ENCODE data around the gene C1orf159.

C1orf159 gene

DNA sequence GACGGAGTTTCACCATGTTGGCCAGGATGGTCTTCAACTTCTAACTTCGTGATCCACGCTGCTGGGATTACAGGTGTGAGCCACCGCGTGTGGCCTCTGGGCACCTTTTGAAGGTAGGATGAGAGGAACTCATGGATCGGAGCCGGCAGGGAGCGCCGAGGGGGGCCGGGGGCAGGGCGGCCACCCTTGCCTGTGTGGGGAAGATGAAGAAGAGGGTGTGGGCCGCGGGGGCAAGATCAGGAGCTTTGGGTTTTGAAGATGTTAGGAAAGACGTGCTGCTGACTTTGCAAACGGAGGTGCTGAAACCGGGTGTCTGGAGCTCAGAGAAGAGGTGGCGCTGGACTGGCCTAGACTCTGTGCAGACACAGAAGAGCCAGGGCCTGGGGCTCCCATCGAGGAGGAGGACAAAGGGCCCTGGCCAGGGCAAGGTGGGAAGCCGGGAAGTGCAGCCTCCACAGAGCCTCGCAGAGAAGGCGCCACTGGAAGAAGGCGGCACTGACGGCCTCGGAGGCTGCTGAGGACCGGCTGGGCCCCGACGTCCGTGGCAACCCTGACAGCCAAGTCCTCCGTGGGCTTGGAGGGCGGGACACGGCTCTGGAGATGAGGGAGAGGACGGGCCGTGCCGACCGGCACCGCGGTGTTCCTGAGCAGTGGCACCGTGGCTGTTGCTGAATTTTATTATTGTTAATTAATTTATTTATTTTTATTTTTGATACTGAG lies 55.4 kb downstream of the C1orf159 start:
- H3K36me3 ChIP-seq (ENCODE audit: control insufficient read depth in 2 of 2, insufficient read depth in 1 of 2, low read length in 2 of 2): peaks cover 0 to 4% of the 10 kb centered on the region in 2 experiments; a peak in 1 of 3 replicates
- ChIA-PET CTCF (interaction anchor here (0.5 to 3.6 kb wide), 5 partner anchors 12 to 156 kb away, joined by 3 to 10 read pairs (median 4); no protein-coding TSS in a partner anchor), POLR2A (no interaction called here)
- H3K27ac ChIP-seq (ENCODE audit: extremely low read depth, low read depth, low read length): no peak overlapping the region
- H3K9me3 ChIP-seq (ENCODE audit: control insufficient read depth, insufficient read depth, low read depth, low read length): no peaks in the 10 kb centered on the region
- TF ChIP-seq, protein P1, sequence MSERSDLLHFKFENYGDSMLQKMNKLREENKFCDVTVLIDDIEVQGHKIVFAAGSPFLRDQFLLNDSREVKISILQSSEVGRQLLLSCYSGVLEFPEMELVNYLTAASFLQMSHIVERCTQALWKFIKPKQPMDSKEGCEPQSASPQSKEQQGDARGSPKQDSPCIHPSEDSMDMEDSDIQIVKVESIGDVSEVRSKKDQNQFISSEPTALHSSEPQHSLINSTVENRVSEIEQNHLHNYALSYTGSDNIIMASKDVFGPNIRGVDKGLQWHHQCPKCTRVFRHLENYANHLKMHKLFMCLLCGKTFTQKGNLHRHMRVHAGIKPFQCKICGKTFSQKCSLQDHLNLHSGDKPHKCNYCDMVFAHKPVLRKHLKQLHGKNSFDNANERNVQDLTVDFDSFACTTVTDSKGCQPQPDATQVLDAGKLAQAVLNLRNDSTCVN (tag by site-specific recombination; optimal IDR thresholded peaks at IDR 0.05): no peak
- TF ChIP-seq, protein P2, sequence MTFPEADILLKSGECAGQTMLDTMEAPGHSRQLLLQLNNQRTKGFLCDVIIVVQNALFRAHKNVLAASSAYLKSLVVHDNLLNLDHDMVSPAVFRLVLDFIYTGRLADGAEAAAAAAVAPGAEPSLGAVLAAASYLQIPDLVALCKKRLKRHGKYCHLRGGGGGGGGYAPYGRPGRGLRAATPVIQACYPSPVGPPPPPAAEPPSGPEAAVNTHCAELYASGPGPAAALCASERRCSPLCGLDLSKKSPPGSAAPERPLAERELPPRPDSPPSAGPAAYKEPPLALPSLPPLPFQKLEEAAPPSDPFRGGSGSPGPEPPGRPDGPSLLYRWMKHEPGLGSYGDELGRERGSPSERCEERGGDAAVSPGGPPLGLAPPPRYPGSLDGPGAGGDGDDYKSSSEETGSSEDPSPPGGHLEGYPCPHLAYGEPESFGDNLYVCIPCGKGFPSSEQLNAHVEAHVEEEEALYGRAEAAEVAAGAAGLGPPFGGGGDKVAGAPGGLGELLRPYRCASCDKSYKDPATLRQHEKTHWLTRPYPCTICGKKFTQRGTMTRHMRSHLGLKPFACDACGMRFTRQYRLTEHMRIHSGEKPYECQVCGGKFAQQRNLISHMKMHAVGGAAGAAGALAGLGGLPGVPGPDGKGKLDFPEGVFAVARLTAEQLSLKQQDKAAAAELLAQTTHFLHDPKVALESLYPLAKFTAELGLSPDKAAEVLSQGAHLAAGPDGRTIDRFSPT (tag by site-specific recombination; IDR thresholded peaks at IDR 0.05): 0 out of 2 replicates have a peak, but pooled peaks have one; percentile 1
- no peak for TF ChIP-seq RBAK (tag by site-specific recombination; IDR thresholded peaks at IDR 0.05)
- no peak overlapping the region for H3K4me3 ChIP-seq (ENCODE audit: low read depth, low read length)
- H3K4me1 ChIP-seq (ENCODE audit: control insufficient read depth, insufficient read depth, low read length): 0 out of 2 replicates have a peak, but pooled peaks cover 5% of the 10 kb centered on the region

- peak overlapping the region; percentile 45 for H3K4me3 ChIP-seq (ENCODE audit: low read depth, low read length)
- POLR2A ChIA-PET: interaction anchor here (0.7 to 1.5 kb wide), 6 partner anchors 10 to 90 kb away, joined by 3 to 8 read pairs (median 3); partner anchors contain the start of gene AGRN
- peak; percentile 35; the same call in 1 of the 2 replicates for TF ChIP-seq GLIS1 (tag by site-specific recombination; IDR thresholded peaks at IDR 0.05)
- TF ChIP-seq ZNF561 (tag by site-specific recombination; IDR thresholded peaks at IDR 0.05; ENCODE audit: borderline replicate concordance): peak; percentile 41; the same call in 1 of the 2 replicates
- TF ChIP-seq, protein P3, sequence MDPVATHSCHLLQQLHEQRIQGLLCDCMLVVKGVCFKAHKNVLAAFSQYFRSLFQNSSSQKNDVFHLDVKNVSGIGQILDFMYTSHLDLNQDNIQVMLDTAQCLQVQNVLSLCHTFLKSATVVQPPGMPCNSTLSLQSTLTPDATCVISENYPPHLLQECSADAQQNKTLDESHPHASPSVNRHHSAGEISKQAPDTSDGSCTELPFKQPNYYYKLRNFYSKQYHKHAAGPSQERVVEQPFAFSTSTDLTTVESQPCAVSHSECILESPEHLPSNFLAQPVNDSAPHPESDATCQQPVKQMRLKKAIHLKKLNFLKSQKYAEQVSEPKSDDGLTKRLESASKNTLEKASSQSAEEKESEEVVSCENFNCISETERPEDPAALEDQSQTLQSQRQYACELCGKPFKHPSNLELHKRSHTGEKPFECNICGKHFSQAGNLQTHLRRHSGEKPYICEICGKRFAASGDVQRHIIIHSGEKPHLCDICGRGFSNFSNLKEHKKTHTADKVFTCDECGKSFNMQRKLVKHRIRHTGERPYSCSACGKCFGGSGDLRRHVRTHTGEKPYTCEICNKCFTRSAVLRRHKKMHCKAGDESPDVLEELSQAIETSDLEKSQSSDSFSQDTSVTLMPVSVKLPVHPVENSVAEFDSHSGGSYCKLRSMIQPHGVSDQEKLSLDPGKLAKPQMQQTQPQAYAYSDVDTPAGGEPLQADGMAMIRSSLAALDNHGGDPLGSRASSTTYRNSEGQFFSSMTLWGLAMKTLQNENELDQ (tag by site-specific recombination; IDR thresholded peaks at IDR 0.05; ENCODE audit: low read depth): no peak
- peak; percentile 35; the same call in 1 of the 2 replicates for TF ChIP-seq ZNF394 (tag by site-specific recombination; IDR thresholded peaks at IDR 0.05; ENCODE audit: borderline replicate concordance)
- TF ChIP-seq MYNN (tag by site-specific recombination; IDR thresholded peaks at IDR 0.05; ENCODE audit: borderline replicate concordance): no peak
- 0 out of 2 replicates have a peak, but pooled peaks have one; percentile 10 for TF ChIP-seq ZSCAN30 (tag by site-specific recombination; IDR thresholded peaks at IDR 0.05)
- TF ChIP-seq GLIS2 (tag by site-specific recombination; IDR thresholded peaks at IDR 0.05): peak; percentile 12; the same call in 1 of the 2 replicates
- no peak; the same call in 1 of the 2 replicates for TF ChIP-seq ZNF184 (tag by site-specific recombination; IDR thresholded peaks at IDR 0.05)
- TF ChIP-seq SCRT2 (tag by site-specific recombination; IDR thresholded peaks at IDR 0.05): peak; percentile 34; the same call in 1 of the 2 replicates
- TF ChIP-seq KLF7 (tag by site-specific recombination; IDR thresholded peaks at IDR 0.05; ENCODE audit: borderline replicate concordance): 0 out of 2 replicates have a peak, but pooled peaks have one; percentile 46
- peak; percentile 73; the same call in 1 of the 2 replicates for TF ChIP-seq ZNF777 (tag by site-specific recombination; IDR thresholded peaks at IDR 0.05; ENCODE audit: borderline replicate concordance)
- TF ChIP-seq ZBTB17 (tag by site-specific recombination; IDR thresholded peaks at IDR 0.05): no peak
- TF ChIP-seq, protein P4, sequence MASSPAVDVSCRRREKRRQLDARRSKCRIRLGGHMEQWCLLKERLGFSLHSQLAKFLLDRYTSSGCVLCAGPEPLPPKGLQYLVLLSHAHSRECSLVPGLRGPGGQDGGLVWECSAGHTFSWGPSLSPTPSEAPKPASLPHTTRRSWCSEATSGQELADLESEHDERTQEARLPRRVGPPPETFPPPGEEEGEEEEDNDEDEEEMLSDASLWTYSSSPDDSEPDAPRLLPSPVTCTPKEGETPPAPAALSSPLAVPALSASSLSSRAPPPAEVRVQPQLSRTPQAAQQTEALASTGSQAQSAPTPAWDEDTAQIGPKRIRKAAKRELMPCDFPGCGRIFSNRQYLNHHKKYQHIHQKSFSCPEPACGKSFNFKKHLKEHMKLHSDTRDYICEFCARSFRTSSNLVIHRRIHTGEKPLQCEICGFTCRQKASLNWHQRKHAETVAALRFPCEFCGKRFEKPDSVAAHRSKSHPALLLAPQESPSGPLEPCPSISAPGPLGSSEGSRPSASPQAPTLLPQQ (tag by site-specific recombination; IDR thresholded peaks at IDR 0.05): 0 out of 2 replicates have a peak, but pooled peaks have one; percentile 4
- 0 out of 2 replicates have a peak, but pooled peaks have one; percentile 33 for TF ChIP-seq PATZ1 (tag by site-specific recombination; IDR thresholded peaks at IDR 0.05)
- TF ChIP-seq PBX3 (CRISPR knock-in tag; IDR thresholded peaks at IDR 0.05): 0 out of 2 replicates have a peak, but pooled peaks have one; percentile 12
- TF ChIP-seq KLF10 (tag by site-specific recombination; IDR thresholded peaks at IDR 0.05): peak; percentile 89
Measured at GRCh38 chr1:1059494-1060280, 56.2 kb downstream of the C1orf159 start.

More at GRCh38 chr1:1059494-1060280, 56.2 kb downstream of the C1orf159 start:
- Histone ChIP-seq H3K9me3 (ENCODE audit: control insufficient read depth, insufficient read depth, low read depth, low read length) (no peaks in the 10 kb centered on the region), H3K4me1 (ENCODE audit: control insufficient read depth, insufficient read depth, low read length) (0 out of 2 replicates have a peak, but pooled peaks cover 5% of the 10 kb centered on the region), H3K36me3 (ENCODE audit: control insufficient read depth in 2 of 2, insufficient read depth in 1 of 2, low read length in 2 of 2) (peaks cover 0 to 10% of the 10 kb centered on the region in 2 experiments; a peak in 1 of 3 replicates), H3K27ac (ENCODE audit: extremely low read depth, low read depth, low read length) (no peak overlapping the region; the same call in 1 of the 2 replicates)
- CTCF ChIA-PET: interaction anchor here (0.5 to 3.6 kb wide), 6 partner anchors 12 to 155 kb away, joined by 3 to 10 read pairs (median 4); no protein-coding TSS in a partner anchor
